ENCODE measurements around the gene PHKG2.
"Not testable (repeated sequence)": the region's sequence is repeated elsewhere in the genome, so short reads cannot be mapped to it uniquely, and the experiment has no call there.

The PHKG2 gene

GRCh38 chr16:30747799-30748633 is at the start of gene PHKG2:
PHKG2 (plus strand) TSS chr16:30748425; CDS start chr16:30748821, 396 bp downstream.
- peak; percentile 98 for DNase-seq

- DNase-seq, result peak; percentile 40
Observed at GRCh38 chr16:30698816-30699614, 49.2 kb upstream of the PHKG2 start, which contains the start of gene SRCAP. SRCAP (plus strand) TSS chr16:30699171; CDS start chr16:30700825, 1,654 bp downstream.

- no peak for DNase-seq
Observed at GRCh38 chr16:30699615-30700099, 48.6 kb upstream of the PHKG2 start.

GRCh38 chr16:30700491-30700890 is 47.7 kb upstream of the PHKG2 start:
- DNase-seq, result no peak

GRCh38 chr16:30700971-30701370 is 47.3 kb upstream of the PHKG2 start:
- no peak for DNase-seq

- DNase-seq, result not testable (repeated sequence)
Observed at GRCh38 chr16:30703071-30703470, 45.2 kb upstream of the PHKG2 start.

GRCh38 chr16:30703971-30704370 is 44.3 kb upstream of the PHKG2 start:
- no peak for DNase-seq

GRCh38 chr16:30706046-30706445 is 42.2 kb upstream of the PHKG2 start:
- DNase-seq, result no peak

GRCh38 chr16:30710971-30711370 is 37.3 kb upstream of the PHKG2 start:
- DNase-seq, result no peak

GRCh38 chr16:30711712-30712111 is 36.5 kb upstream of the PHKG2 start:
- no peak for DNase-seq

- no peak for DNase-seq
Observed at GRCh38 chr16:30715750-30716445, 32.3 kb upstream of the PHKG2 start.

- no peak for DNase-seq
Observed at GRCh38 chr16:30720086-30720485, 28.1 kb upstream of the PHKG2 start.

- DNase-seq, result no peak
Observed at GRCh38 chr16:30720694-30721093, 27.5 kb upstream of the PHKG2 start.

GRCh38 chr16:30721167-30721566 is 27.1 kb upstream of the PHKG2 start:
- DNase-seq, result no peak

GRCh38 chr16:30721606-30722005 is 26.6 kb upstream of the PHKG2 start:
- DNase-seq, result no peak

GRCh38 chr16:30722443-30722842 is 25.8 kb upstream of the PHKG2 start:
- DNase-seq, result no peak

- no peak for DNase-seq
Observed at GRCh38 chr16:30722916-30723315, 25.3 kb upstream of the PHKG2 start.

GRCh38 chr16:30723725-30724355 is 24.4 kb upstream of the PHKG2 start:
- no peak for DNase-seq

- no peak for DNase-seq
Observed at GRCh38 chr16:30724641-30725417, 23.4 kb upstream of the PHKG2 start.

GRCh38 chr16:30725418-30725792 is 22.8 kb upstream of the PHKG2 start:
- DNase-seq, result no peak

- DNase-seq, result no peak
Observed at GRCh38 chr16:30728321-30728720, 19.9 kb upstream of the PHKG2 start.
